ENCODE measurements around the gene HDAC3.

- TF ChIP-seq CREB1 (IDR thresholded peaks at IDR 0.05; ENCODE audit: low read depth): no peak
- TF ChIP-seq CEBPB (IDR thresholded peaks at IDR 0.05): no peak; the same call in 1 of the 2 replicates
- TF ChIP-seq EGR1 (IDR thresholded peaks at IDR 0.05): no peak
- TF ChIP-seq, protein P1, sequence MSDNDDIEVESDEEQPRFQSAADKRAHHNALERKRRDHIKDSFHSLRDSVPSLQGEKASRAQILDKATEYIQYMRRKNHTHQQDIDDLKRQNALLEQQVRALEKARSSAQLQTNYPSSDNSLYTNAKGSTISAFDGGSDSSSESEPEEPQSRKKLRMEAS (IDR thresholded peaks at IDR 0.05): peak; percentile 64
- peak; percentile 42; the same call in 1 of the 2 replicates for TF ChIP-seq NFIC (IDR thresholded peaks at IDR 0.05)
- TF ChIP-seq YY1 (IDR thresholded peaks at IDR 0.05; ENCODE audit: low read depth): no peak
- TF ChIP-seq EP300 (IDR thresholded peaks at IDR 0.05; ENCODE audit: borderline replicate concordance): no peak
- TF ChIP-seq TCF12 (IDR thresholded peaks at IDR 0.05; ENCODE audit: low read depth): no peak
- no peak for TF ChIP-seq RAD21 (IDR thresholded peaks at IDR 0.05; ENCODE audit: low read depth)
- TF ChIP-seq ZBTB7A (IDR thresholded peaks at IDR 0.05; ENCODE audit: low read depth): peak; percentile 78
- no peak for TF ChIP-seq REST (IDR thresholded peaks at IDR 0.05; ENCODE audit: low read depth)
- TF ChIP-seq TEAD4 (IDR thresholded peaks at IDR 0.05): no peak
Observed at GRCh38 chr5:141681695-141682641, 45.3 kb upstream of the HDAC3 start, which contains the start of gene ARAP3.
